Fibroblast of lung (primary cell): ENCODE measurements around the gene BCKDK.

Source experiments
- EZH2 ChIP-seq: IDR thresholded peaks from 2 replicates; pipeline ENCODE4 v1.5.1; 2012; ENCODE audit warnings: low read length, control low read depth, mild to moderate bottlenecking; ENCODE audit errors: missing control alignments
- TF ChIP-seq, protein P1 (sequence below), 2 donors: IDR thresholded peaks in 1 of 2; conservative IDR thresholded peaks in 1 of 2; 1 replicate in 1 of 2; 2 replicates in 1 of 2; pipeline ENCODE4 v1.5.1; 2011 to 2012; ENCODE audit warnings: low read length in 2 of 2, control low read depth in 1 of 2, inconsistent platforms in 1 of 2, low read depth in 1 of 2, mild to moderate bottlenecking in 1 of 2

DNA sequence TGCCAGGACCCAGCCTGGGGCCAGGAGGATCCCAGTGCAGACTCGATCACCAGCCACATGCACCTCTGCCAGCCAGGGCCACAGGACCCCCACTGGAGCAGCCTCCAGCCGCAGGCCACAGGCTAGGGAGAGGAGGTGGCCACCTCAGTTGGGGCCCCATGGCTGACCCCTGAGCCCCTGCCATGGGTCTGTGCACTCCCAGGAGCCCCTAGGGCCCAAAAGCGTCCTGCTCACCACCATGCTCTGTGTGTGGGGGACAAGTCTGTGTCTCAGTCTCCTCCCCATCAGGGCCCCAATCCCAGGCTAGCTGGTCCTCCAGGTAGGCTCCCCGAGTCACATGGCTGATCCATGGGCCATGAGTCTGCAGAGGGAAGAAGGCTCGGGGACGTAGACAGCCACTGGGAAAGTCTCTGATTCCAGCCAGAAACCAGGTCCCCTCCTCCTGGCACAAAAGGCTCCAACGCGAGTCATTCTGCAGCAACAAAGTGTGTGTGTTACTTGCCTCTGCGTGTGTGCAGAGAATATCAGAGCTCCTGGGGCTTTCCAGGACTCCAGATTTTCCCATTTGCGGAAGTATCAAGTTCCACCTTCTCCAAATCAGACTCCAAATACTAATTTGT, 33.4 kb downstream of the BCKDK start:
- TF ChIP-seq, protein P1, sequence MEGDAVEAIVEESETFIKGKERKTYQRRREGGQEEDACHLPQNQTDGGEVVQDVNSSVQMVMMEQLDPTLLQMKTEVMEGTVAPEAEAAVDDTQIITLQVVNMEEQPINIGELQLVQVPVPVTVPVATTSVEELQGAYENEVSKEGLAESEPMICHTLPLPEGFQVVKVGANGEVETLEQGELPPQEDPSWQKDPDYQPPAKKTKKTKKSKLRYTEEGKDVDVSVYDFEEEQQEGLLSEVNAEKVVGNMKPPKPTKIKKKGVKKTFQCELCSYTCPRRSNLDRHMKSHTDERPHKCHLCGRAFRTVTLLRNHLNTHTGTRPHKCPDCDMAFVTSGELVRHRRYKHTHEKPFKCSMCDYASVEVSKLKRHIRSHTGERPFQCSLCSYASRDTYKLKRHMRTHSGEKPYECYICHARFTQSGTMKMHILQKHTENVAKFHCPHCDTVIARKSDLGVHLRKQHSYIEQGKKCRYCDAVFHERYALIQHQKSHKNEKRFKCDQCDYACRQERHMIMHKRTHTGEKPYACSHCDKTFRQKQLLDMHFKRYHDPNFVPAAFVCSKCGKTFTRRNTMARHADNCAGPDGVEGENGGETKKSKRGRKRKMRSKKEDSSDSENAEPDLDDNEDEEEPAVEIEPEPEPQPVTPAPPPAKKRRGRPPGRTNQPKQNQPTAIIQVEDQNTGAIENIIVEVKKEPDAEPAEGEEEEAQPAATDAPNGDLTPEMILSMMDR (conservative IDR thresholded peaks at IDR 0.05 in 1 of 2, IDR thresholded peaks at IDR 0.05 in 1 of 2; ENCODE audit: low read depth in 1 of 2, low read length in 2 of 2) = no peak
- TF ChIP-seq EZH2 = no peak
